GM12892 (cell line): Measurements from ENCODE around the gene NUDT8.
"Not testable (repeated sequence)": the region's sequence is repeated elsewhere in the genome, so short reads cannot be mapped to it uniquely, and the experiment has no call there.

ENCODE experiments used
- DNase-seq: peaks from one replicate; pipeline ENCODE4 v3.0.0; 2011; ENCODE audit not compliant: insufficient read length
- FAIRE-seq: peaks from 2 replicates; lab custom pipeline; 2011; peaks lifted over from hg19 to GRCh38; lab: Jason Lieb, UNC
- POLR2A ChIP-seq: IDR thresholded peaks from 2 replicates; pipeline ENCODE4 v1.6.1; 2011; ENCODE audit warnings: low read depth, low read length, control low read depth
- POLR2AphosphoS5 ChIP-seq: IDR thresholded peaks from 2 replicates; pipeline ENCODE4 v1.6.1; 2011; ENCODE audit warnings: low read depth, low read length, control low read depth
- TAF1 ChIP-seq: IDR thresholded peaks from 2 replicates; pipeline ENCODE4 v1.6.1; 2011; ENCODE audit warnings: low read depth, mild to moderate bottlenecking, control low read depth, low read length, borderline replicate concordance

Gene NUDT8

GRCh38 chr11:67666676-67667489, 37.1 kb upstream of the NUDT8 start:
- TF ChIP-seq TAF1: no peak
- TF ChIP-seq POLR2AphosphoS5: no peak
- TF ChIP-seq POLR2A: no peak
- FAIRE-seq (peak; percentile 42), DNase-seq (no peak)

GRCh38 chr11:67666303-67666645, 36.5 kb upstream of the NUDT8 start:
- DNase-seq (no peak), FAIRE-seq (no peak)
- no peak for TF ChIP-seq POLR2A
- TF ChIP-seq TAF1: no peak
- TF ChIP-seq POLR2AphosphoS5: no peak

GRCh38 chr11:67665541-67666302, 36.0 kb upstream of the NUDT8 start:
- peak; percentile 36 for FAIRE-seq
- TF ChIP-seq POLR2A (no peak), POLR2AphosphoS5 (no peak), TAF1 (no peak)
- peak; percentile 26 for DNase-seq

GRCh38 chr11:67664696-67665540, 35.2 kb upstream of the NUDT8 start:
- DNase-seq (no peak), FAIRE-seq (peak; percentile 33)
- TF ChIP-seq POLR2AphosphoS5 (no peak), POLR2A (no peak), TAF1 (no peak)

- DNase-seq (peak; percentile 17), FAIRE-seq (no peak)
- TF ChIP-seq POLR2A (no peak), POLR2AphosphoS5 (no peak), TAF1 (no peak)
Observed at GRCh38 chr11:67664213-67664585, 34.5 kb upstream of the NUDT8 start.

GRCh38 chr11:67663532-67664212, 33.9 kb upstream of the NUDT8 start:
- DNase-seq (no peak), FAIRE-seq (no peak)
- no peak for TF ChIP-seq TAF1
- no peak for TF ChIP-seq POLR2AphosphoS5
- TF ChIP-seq POLR2A: no peak

GRCh38 chr11:67662835-67663531, 33.2 kb upstream of the NUDT8 start:
- FAIRE-seq (no peak), DNase-seq (no peak)
- no peak for TF ChIP-seq POLR2AphosphoS5
- TF ChIP-seq TAF1: no peak
- no peak for TF ChIP-seq POLR2A

GRCh38 chr11:67662142-67662834, 32.6 kb upstream of the NUDT8 start:
- DNase-seq (no peak), FAIRE-seq (no peak)
- TF ChIP-seq POLR2A: no peak
- TF ChIP-seq POLR2AphosphoS5: no peak
- no peak for TF ChIP-seq TAF1

GRCh38 chr11:67660752-67661151, 31.0 kb upstream of the NUDT8 start:
- FAIRE-seq, DNase-seq: not testable (repeated sequence)

- DNase-seq, FAIRE-seq: not testable (repeated sequence)
Observed at GRCh38 chr11:67659651-67660165, 30.0 kb upstream of the NUDT8 start.
